Stimulated activated CD4-positive, alpha-beta T cell treated with anti-CD3 and anti-CD28 coated beads, Interleukin-4, amount 100 ng/mL, for 48 hours (primary cell): ENCODE measurements around the gene NEXN.
"Not testable (repeated sequence)": the region's sequence is repeated elsewhere in the genome, so short reads cannot be mapped to it uniquely, and the experiment has no call there.

Source experiments
- DNase-seq, 2 donors: peaks; one replicate each; pipeline ENCODE4 v3.0.0-alpha.2; 2020; ENCODE audit warnings: low read depth in 2 of 2

NEXN gene

DNA sequence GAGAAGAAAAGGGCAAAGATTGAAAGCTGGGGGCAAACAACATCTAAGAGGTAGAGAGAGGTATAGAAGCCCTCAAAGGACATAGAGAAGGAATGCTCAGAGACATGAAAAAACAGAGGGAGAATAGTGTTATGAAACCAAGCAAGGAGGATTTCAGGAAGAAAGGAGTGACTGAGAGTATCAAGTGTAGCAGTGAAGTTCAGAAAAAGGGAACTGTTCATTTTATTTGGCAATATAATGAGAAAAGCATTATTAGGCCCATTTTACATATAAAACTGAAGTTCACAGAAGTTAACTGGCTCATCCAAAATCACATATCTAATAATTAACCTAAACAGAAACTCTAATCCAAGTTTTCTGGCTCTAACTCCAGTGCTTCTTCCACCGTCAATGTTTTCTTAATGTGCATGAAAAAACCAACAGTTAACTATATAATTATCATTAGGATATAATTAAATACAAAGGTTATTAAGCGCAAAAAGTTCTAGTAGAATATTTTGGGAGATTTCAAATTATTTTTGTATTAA lies 17.7 kb downstream of the NEXN start:
- DNase-seq, result no peak

GRCh38 chr1:77906624-77907023 lies 18.2 kb downstream of the NEXN start:
- DNase-seq, result no peak

- DNase-seq, result no peak
Observed at GRCh38 chr1:77910116-77910515, 21.7 kb downstream of the NEXN start.

- DNase-seq, result not testable (repeated sequence)
Observed at GRCh38 chr1:77918918-77919317, 30.5 kb downstream of the NEXN start.

GRCh38 chr1:77925518-77925917 lies 37.1 kb downstream of the NEXN start:
- DNase-seq, result no peak

DNA sequence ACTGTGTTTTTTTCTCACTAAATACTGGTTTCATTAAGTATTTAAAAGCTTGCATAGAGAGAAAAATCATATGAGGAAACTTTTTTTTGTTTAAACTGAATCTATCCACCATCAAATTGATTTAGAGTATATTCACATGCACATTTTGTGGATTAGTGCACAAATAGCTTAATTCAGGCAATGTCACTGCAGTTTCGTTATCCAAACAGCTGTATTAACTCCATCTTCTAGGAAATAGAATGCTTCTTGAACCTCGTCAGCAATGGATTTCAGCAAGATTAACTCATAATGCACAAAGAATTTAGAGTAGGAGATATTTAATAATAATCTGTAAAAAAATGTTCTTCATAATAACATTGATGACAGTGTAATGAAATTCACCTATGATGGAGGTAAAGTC lies 37.5 kb downstream of the NEXN start:
- DNase-seq, result no peak

GRCh38 chr1:77926561-77927357 lies 38.3 kb downstream of the NEXN start:
- DNase-seq, result no peak

- DNase-seq, result no peak
Observed at GRCh38 chr1:77927414-77927813, 39.0 kb downstream of the NEXN start.

DNA sequence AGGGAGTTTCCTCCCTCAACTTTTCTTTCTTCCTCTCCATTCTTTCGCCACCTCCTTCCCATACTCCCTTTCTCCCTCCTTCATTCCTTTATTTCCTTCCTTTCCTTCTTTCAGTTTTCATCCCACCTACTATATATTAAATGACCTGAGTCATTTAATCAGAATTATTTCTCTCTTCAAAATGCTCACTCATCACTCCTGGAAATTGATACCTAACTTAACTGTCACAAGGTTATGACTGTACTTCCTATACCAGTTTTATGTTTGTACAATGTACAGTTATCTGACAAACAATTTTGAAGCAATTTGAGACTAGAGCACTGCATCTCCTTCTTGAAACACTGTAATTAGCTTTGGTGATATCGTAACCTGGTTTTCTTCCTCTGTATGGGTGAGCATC lies 41.4 kb downstream of the NEXN start:
- DNase-seq, result no peak

DNA sequence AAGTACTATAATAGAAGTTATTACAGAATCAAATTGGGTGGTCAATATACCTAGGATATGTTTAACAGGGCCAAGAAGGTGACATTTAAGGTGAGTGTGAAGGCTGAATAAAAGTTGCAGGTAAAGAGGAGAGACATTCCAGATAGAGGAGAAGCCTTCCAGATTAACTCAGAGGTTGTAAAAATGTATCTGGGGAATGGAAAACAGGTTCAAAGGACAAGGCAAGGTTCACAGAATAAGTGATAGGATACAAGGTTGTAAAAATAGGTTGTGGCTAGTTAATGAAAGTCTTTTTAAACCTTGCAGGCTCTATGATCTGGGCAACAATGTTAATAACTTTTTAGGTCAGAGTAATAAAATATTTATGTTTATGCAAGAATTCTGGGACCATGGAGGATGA lies 50.2 kb downstream of the NEXN start:
- no peak for DNase-seq

DNA sequence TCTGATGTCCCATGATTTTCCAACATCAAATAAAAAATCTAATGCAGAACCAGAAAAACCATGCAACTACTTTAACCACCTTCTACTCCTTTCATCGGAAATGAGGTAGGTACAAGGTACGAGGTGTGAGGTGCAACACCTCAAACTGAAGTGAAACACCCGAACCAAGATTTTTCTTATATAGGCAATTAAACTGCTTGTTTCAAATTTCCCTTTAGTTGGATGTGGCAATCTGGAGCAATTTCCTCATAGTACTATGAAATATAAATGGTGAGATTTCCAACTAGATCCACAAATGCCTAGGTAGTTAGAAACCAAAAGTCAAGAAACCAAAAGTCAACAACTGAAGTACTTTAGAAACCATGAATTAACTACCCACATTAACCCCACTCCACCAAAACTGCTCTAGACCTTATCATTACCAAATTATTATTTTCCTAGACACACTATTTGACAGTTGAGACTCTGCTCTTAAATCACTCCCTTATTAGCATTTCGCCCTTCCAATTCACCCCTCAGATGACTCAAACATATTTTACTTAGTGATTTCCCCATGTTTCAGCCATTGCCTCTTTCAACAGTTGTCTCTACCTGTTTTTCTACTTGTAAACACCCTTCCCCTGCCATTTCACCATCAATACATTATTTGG lies 52.6 kb downstream of the NEXN start:
- DNase-seq, result no peak

DNA sequence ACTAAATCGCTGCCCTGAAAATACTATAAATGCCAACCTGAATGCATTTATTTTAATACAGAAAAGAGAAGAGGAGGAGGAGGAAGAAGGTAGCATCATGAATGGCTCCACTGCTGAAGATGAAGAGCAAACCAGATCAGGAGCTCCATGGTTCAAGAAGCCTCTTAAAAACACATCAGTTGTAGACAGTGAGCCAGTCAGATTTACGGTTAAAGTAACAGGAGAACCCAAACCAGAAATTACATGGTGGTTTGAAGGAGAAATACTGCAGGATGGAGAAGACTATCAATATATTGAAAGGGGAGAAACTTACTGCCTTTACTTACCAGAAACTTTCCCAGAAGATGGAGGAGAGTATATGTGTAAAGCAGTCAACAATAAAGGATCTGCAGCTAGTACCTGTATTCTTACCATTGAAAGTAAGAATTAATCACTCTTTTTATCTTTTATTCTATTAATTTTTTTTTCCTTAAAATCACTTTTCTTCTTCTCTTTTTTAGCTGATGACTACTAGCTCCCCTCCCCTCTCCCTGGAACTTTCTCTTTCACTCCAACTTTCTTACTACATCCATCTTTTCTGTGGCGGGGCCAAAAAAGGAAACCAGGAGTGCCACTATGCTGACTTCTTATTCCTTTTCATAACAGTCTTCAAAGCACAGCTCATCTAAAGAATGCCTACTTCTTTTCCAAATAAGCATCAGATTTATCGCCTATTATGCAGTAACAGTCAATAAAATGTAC lies 54.1 kb downstream of the NEXN start:
- DNase-seq, result no peak

- no peak for DNase-seq
Observed at GRCh38 chr1:77945345-77945744, 56.9 kb downstream of the NEXN start.

DNA sequence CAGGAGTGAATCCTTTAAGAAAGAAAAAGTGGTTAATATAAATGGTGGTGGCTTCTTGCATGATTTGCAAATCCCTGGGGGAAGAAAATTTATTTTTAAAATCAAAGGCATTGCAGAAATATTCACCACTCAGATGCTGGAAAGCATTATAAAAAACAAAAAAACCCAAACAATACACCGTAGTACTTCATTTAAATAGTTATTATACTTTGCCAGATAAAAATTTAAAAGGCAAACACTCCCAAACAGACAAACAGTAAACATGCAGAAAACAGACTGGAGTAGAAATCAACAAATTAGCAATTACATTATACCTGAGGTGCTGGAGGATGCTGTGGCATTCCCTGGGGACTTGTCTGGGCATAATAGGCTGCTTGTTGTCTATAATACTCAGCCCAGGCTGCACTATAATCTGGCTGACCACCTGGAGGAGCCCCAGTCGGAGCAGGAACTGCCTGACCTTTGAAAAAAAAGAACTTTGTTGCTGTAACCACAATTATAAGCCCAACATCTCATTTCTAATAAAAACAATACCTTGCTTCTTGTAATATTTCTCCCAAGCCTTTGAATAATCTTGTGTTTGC lies 60.5 kb downstream of the NEXN start:
- no peak for DNase-seq

DNA sequence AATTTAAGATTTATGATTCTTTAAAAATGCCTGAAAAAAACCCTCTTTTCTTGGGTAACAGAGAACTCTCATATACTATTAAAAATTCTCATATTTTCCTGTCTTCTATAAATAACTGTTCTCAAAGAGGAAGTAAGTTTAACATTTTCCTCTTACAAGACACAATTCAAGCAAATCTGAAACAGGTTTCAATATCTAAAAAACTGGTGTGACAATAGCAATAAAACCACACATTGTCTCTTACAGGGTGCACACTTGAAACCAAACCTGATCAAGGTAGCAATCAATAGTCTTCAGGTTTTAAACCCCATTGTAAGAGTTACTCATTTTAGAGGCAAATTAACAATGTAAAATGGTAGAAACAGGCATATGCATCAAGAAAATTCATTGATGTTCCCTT lies 62.4 kb downstream of the NEXN start:
- DNase-seq, result no peak

- DNase-seq, result no peak
Observed at GRCh38 chr1:77951328-77951727, 62.9 kb downstream of the NEXN start.

GRCh38 chr1:77953907-77954306 lies 65.5 kb downstream of the NEXN start:
- no peak for DNase-seq

DNA sequence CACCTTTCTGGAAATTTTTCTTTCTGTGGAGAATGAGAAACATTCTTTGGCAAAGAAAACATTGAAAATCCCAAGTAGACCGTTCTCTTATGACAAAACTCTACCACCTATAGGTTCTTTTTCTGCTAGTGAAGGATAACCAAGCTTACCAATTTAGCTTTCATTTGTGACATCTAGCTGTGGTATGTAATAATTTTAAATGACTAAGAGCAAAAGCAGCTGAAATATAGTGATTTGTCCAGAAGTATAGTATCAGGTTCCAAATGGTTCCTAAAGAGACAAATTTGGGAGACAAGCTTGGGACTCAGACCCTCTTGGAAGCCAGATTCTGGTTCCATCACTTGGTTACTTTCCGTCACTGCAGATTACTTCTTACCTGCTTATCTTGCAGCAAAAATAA lies 66.1 kb downstream of the NEXN start:
- DNase-seq, result no peak

GRCh38 chr1:77955709-77956108 lies 67.3 kb downstream of the NEXN start:
- no peak for DNase-seq

DNA sequence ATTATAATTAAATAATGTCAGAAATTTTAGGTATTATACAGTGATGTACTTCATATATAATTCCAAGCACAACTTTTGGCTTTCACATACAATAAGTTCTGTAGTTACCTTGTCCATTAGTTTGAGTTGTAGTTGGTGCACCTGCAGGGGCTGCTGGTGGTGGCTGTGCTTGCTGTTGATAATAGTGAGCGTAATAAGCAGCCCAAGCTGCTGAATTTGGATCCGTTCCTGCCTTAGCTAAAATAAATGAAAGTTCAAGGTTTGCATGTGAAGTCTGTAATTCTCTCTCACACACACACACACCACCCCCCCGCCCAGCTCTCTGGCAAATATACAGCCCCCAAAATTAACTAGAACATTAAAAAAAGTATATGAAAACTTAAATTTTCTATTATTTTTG lies 68.0 kb downstream of the NEXN start:
- DNase-seq, result no peak

- no peak for DNase-seq
Observed at GRCh38 chr1:77958391-77958790, 70.0 kb downstream of the NEXN start.

GRCh38 chr1:77958850-77959249 lies 70.4 kb downstream of the NEXN start:
- DNase-seq, result no peak
